Ovary (tissue), 9 donors: ENCODE measurements around the gene LRTM1. TPM values are rescaled to one million over a fixed set of nuclear protein-coding genes. Genes with fewer than 3 reads are reported as not detected.

Experiments
- DNase-seq, 5 donors: peaks; one replicate each; pipeline ENCODE4 v3.0.0-alpha.2; 2019 to 2020
- H3K27ac ChIP-seq, 2 donors: fragments of 200-600 bp; one replicate each; pipeline versions ENCODE4 v1.5.1 to v1.8.0; 2019 to 2022
- H3K27me3 ChIP-seq: fragments of 200-600 bp; one replicate; pipeline ENCODE4 v1.8.0; 2022
- H3K36me3 ChIP-seq: fragments of 200-600 bp; sonication (generic); one replicate; pipeline ENCODE4 v1.5.1; 2019
- H3K4me1 ChIP-seq: one replicate; pipeline ENCODE4 v1.8.1; 2013; ENCODE audit warnings: mild to moderate bottlenecking, moderate library complexity; ENCODE audit not compliant: insufficient read depth
- H3K4me3 ChIP-seq: fragments of 200-600 bp; sonication (generic); one replicate; pipeline ENCODE4 v1.5.1; 2017
- H3K9me3 ChIP-seq, 2 donors: fragments of 200-600 bp in 1 of 2; sonication (generic) in 1 of 2; one replicate each; pipeline versions ENCODE4 v1.5.1 to v1.8.1; 2013 to 2019; ENCODE audit warnings: mild to moderate bottlenecking in 1 of 2, moderate library complexity in 1 of 2
- CTCF ChIP-seq, 3 donors: fragments of 450-650 bp in 2 of 3; fragments of 200-600 bp in 1 of 3; IDR thresholded peaks; one replicate each; pipeline versions ENCODE4 v1.5.1 to v1.8.0; 2016 to 2022; ENCODE audit warnings: antibody characterized with exemption in 3 of 3, mild to moderate bottlenecking in 1 of 3
- EP300 ChIP-seq: sonication (generic); formaldehyde crosslinking; IDR thresholded peaks from one replicate; pipeline ENCODE4 v1.6.1; 2017; ENCODE audit warnings: antibody characterized with exemption
- POLR2A ChIP-seq: fragments of 450-650 bp; IDR thresholded peaks from one replicate; pipeline ENCODE4 v1.6.1; 2017; ENCODE audit warnings: antibody characterized with exemption, mild to moderate bottlenecking, moderate library complexity
- WGBS, 3 donors: extraction: QIAGEN DNeasy Blood & Tissue Kit in 1 of 3; methylation state at CpG; one replicate each; pipeline versions ENCODE4 v1.1.5 to v1.1.7; 2013 to 2017; 5-methylcytosine and 5-hydroxymethylcytosine counted together
- intact Hi-C, 4 donors: fragments of 100-400 bp; cut with DNase I; formaldehyde crosslinking; loops; one replicate each; pipeline versions ENCODE4 v1.11.0 to v1.15.1; 2022 to 2023
- polyA plus RNA-seq, 2 donors: library from polyadenylated mRNA; stranded (reverse); fragments of 200-250 nt in 1 of 2; fragments of 350-450 nt in 1 of 2; fragmentation: Illumina TruSeq in 1 of 2; extraction: RNeasy Lipid Tissue Mini Kit (QIAGEN cat#74804) in 1 of 2; gene quantifications; one replicate each; pipeline ENCODE4 v1.2.3, GENCODE V29; 2013 to 2014
- total RNA-seq, 7 donors: library from RNA; depleted of rRNA in 2 of 7; stranded (reverse); fragments of >200 nt in 2 of 7; fragmentation: NEBNext Ultra II Directional in 3 of 7; extraction: Animal tissue kit (Norgen Biotek cat#: 25700) in 3 of 7; gene quantifications; one replicate each; pipeline versions ENCODE4 v1.1.0 to v1.2.4, GENCODE V29; 2016 to 2023
- donor health status: DM: no; HTN: no; CAD: no; lungs with moderate emphysema.
- donor health status: DM: no; HTN: no; CAD: no.
- donor health status: Bipolar disorder and iron deficiency.
- donor health status: DM: yes; HTN: yes; CAD: no.
- donor health status: DM: no; HTN: no; CAD: no.
- donor health status: DM: yes; HTN: yes; CAD: no.

Gene LRTM1
- total and polyA plus RNA-seq, 9 donors: not detected

DNA sequence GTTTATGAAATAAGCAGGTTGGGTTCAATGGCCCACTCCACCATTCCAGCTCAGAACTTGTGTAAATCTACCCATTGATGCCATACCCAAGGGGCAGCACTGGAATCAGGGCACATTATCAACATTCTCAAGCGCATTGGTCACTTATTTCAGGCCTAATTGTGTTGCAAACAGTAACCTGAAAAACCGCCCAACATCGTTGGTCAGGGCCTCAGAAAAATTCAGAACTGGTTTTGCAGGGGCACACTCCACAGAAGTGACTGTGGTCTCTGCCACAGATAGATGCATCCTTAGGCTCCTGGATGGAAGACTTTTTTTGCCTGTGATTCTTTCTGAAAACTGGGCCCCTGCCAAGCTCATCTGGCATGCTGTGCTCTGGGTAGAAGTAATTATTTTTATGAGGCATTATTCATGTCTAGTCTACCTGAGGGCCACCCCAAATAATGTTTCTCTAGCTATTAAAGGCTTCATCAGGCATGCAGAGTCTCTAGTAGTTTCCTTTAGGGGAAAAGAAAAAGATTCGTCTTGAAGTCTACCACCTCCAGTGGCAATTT, 21.7 kb upstream of the LRTM1 start:
- intact Hi-C loops: no loop called here
- Histone ChIP-seq H3K27me3 (no peaks in the 10 kb centered on the region), H3K36me3 (no peaks in the 10 kb centered on the region), H3K4me3 (no peak overlapping the region), H3K27ac (no peak overlapping the region), H3K9me3 (no peaks in the 10 kb centered on the region), H3K4me1 (no peaks in the 10 kb centered on the region)
- TF ChIP-seq POLR2A (no peak), EP300 (no peak), CTCF (IDR thresholded peaks at IDR 0.05) (no peak)
- WGBS, 3 donors: 92 to 93% (median 92%) methylated on average over 4 of the region's 4 CpGs
- DNase-seq: no peak

- Histone ChIP-seq H3K4me3 (no peak overlapping the region), H3K9me3 (no peaks in the 10 kb centered on the region), H3K27me3 (no peaks in the 10 kb centered on the region), H3K36me3 (no peaks in the 10 kb centered on the region), H3K27ac (no peak overlapping the region), H3K4me1 (no peaks in the 10 kb centered on the region)
- intact Hi-C loops: no loop called here
- no peak for TF ChIP-seq CTCF (IDR thresholded peaks at IDR 0.05)
- no peak for TF ChIP-seq POLR2A
- no peak for TF ChIP-seq EP300
- WGBS, 3 donors: 83 to 92% (median 88%) methylated on average over 7 of the region's 7 CpGs
- DNase-seq: no peak
These were observed 14.0 kb upstream of the LRTM1 start for GRCh38 chr3:54941690-54942362.

DNA sequence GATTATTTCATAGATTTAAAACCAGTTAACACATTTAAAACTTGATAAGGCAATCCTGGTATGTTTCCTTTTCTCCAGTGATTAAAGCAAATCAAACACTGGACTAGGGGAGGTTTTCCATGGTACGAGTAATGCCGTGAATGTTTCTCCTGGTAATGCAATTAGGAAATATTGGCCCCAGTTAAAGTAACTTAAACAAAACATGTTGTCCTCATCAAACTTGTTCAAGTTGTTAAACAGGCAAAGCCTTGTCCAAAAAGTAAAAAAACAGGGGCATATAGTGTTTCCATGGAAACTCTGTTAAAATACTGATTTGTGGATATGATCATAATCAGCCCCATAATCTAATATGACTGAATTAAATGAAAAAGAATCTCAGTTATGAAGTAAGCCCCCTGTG, 13.1 kb upstream of the LRTM1 start:
- Histone ChIP-seq H3K4me3 (no peak overlapping the region), H3K27ac (no peak overlapping the region), H3K36me3 (no peaks in the 10 kb centered on the region), H3K4me1 (no peaks in the 10 kb centered on the region), H3K9me3 (no peaks in the 10 kb centered on the region), H3K27me3 (no peaks in the 10 kb centered on the region)
- DNase-seq: no peak
- TF ChIP-seq CTCF (IDR thresholded peaks at IDR 0.05) (no peak), POLR2A (no peak), EP300 (no peak)
- intact Hi-C loops: no loop called here
- WGBS, 3 donors: 82 to 87% (median 82%) methylated on average over 2 of the region's 2 CpGs

DNA sequence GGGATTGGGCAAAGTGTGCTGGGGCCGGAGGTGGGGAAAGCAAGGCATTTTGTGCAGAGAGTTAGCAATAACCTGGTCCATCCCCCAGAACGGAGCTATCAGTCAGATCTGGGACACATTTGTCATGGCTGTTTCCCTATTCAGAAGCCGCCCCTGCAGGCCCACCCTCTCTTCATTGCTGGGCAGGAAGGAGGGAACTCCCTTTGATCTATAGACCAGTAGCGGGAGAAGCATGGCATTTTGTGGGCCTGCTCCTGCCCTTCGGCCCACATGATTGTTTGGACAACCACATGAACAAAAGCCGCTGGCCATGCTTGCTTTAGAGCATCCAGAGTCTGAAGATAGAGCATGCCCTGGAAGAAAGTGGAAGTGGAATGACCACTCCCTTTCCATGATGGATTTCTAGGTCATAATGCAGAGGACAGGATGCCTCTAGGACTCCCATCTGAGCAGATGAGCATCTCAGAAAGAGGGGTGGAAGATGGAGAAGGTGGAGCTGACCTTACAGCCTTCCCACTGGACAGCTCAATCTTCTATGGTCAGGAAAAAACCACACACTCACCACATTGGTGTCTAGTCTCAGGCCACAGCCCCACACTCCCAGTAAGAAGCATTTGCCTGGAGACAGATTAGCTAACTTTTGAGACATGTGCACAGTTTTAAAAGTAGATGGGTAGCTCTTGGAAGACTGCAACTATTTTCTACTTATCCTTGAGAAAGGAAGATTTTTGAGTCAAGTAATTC, 11.9 kb upstream of the LRTM1 start:
- 67 to 80% (median 74%) methylated on average over 6 of the region's 6 CpGs for WGBS, 3 donors
- Histone ChIP-seq H3K4me3 (no peak overlapping the region), H3K27ac (no peak overlapping the region), H3K4me1 (no peaks in the 10 kb centered on the region), H3K9me3 (no peaks in the 10 kb centered on the region), H3K27me3 (no peaks in the 10 kb centered on the region), H3K36me3 (no peaks in the 10 kb centered on the region)
- intact Hi-C loops: no loop called here
- no peak for DNase-seq
- TF ChIP-seq CTCF (IDR thresholded peaks at IDR 0.05) (no peak), EP300 (no peak), POLR2A (no peak)
